Stimulated activated CD8-positive, alpha-beta memory T cell treated with anti-CD3 and anti-CD28 coated beads, Interleukin-15, amount 100 ng/mL, for 1 hour (primary cell): ENCODE results near the gene SGO2.

Experiments used
- DNase-seq: peaks from one replicate; pipeline ENCODE4 v3.0.0-alpha.2; 2020; ENCODE audit warnings: low read depth

Gene SGO2

GRCh38 chr2:200525882-200526651 is at the start of gene SGO2:
TSS of gene SGO2 (plus strand) at chr2:200526207. CDS start at chr2:200532976, 6,769 bp downstream.
- peak; percentile 90 for DNase-seq

- DNase-seq: no peak
Observed at GRCh38 chr2:200476836-200477235, 49.2 kb upstream of the SGO2 start.

- DNase-seq: no peak
Observed at GRCh38 chr2:200477667-200478131, 48.3 kb upstream of the SGO2 start.

GRCh38 chr2:200479692-200480265 is 46.2 kb upstream of the SGO2 start:
- DNase-seq: no peak

- DNase-seq: no peak
Observed at GRCh38 chr2:200482194-200482593, 43.8 kb upstream of the SGO2 start.

GRCh38 chr2:200483729-200484198 is 42.2 kb upstream of the SGO2 start:
- no peak for DNase-seq

- DNase-seq: no peak
Observed at GRCh38 chr2:200484934-200485333, 41.1 kb upstream of the SGO2 start.

GRCh38 chr2:200486529-200486928 is 39.5 kb upstream of the SGO2 start:
- DNase-seq: no peak

- no peak for DNase-seq
Observed at GRCh38 chr2:200488169-200488568, 37.8 kb upstream of the SGO2 start.

GRCh38 chr2:200490001-200490400 is 36.0 kb upstream of the SGO2 start:
- no peak for DNase-seq

- DNase-seq: no peak
Observed at GRCh38 chr2:200492656-200493055, 33.4 kb upstream of the SGO2 start.

GRCh38 chr2:200494048-200494447 is 32.0 kb upstream of the SGO2 start:
- DNase-seq: no peak

GRCh38 chr2:200496696-200497095 is 29.3 kb upstream of the SGO2 start:
- DNase-seq: no peak

- no peak for DNase-seq
Observed at GRCh38 chr2:200498402-200499162, 27.4 kb upstream of the SGO2 start.

GRCh38 chr2:200502196-200502595 is 23.8 kb upstream of the SGO2 start:
- no peak for DNase-seq

GRCh38 chr2:200506679-200507078 is 19.3 kb upstream of the SGO2 start:
- no peak for DNase-seq

- DNase-seq: no peak
Observed at GRCh38 chr2:200507179-200507578, 18.8 kb upstream of the SGO2 start.

- no peak for DNase-seq
Observed at GRCh38 chr2:200509235-200509611, 16.8 kb upstream of the SGO2 start.

GRCh38 chr2:200509612-200510433 is 16.2 kb upstream of the SGO2 start, which contains the start of gene KCTD18:
TSS of gene KCTD18 (minus strand) at chr2:200510068. CDS start at chr2:200507016, 3,052 bp downstream.
- peak; percentile 88 for DNase-seq

- DNase-seq: no peak
Observed at GRCh38 chr2:200515155-200515554, 10.9 kb upstream of the SGO2 start.

GRCh38 chr2:200523158-200523557 is 2.8 kb upstream of the SGO2 start:
- DNase-seq: no peak

GRCh38 chr2:200523604-200524003 is 2.4 kb upstream of the SGO2 start:
- DNase-seq: no peak
